Measurements from ENCODE around the gene TENT4A.

Gene TENT4A

GRCh38 chr5:6733411-6734242, 20.4 kb downstream of the TENT4A start:
- DNase-seq (ENCODE audit: low spot score): no peak

- DNase-seq (ENCODE audit: low spot score): no peak
These were observed 21.0 kb downstream of the TENT4A start for GRCh38 chr5:6734243-6734700.

GRCh38 chr5:6734781-6735180, 21.5 kb downstream of the TENT4A start:
- DNase-seq (ENCODE audit: low spot score): no peak

- DNase-seq (ENCODE audit: low spot score): no peak
These were observed 22.9 kb downstream of the TENT4A start for GRCh38 chr5:6736106-6736505.

GRCh38 chr5:6736524-6737042, 23.4 kb downstream of the TENT4A start:
- no peak for DNase-seq (ENCODE audit: low spot score)

GRCh38 chr5:6737043-6737941, 24.1 kb downstream of the TENT4A start:
- no peak for DNase-seq (ENCODE audit: low spot score)

GRCh38 chr5:6739603-6740002, 26.4 kb downstream of the TENT4A start:
- DNase-seq (ENCODE audit: low spot score): no peak

GRCh38 chr5:6740586-6741150, 27.4 kb downstream of the TENT4A start:
- DNase-seq (ENCODE audit: low spot score): no peak

GRCh38 chr5:6742081-6742758, 29.0 kb downstream of the TENT4A start:
- no peak for DNase-seq (ENCODE audit: low spot score)

- DNase-seq (ENCODE audit: low spot score): no peak
These were observed 29.9 kb downstream of the TENT4A start for GRCh38 chr5:6743161-6743560.

GRCh38 chr5:6744841-6745705, 31.8 kb downstream of the TENT4A start:
- no peak for DNase-seq (ENCODE audit: low spot score)

- DNase-seq (ENCODE audit: low spot score): peak; percentile 66
These were observed 32.5 kb downstream of the TENT4A start for GRCh38 chr5:6745706-6746222.

- no peak for DNase-seq (ENCODE audit: low spot score)
These were observed 33.0 kb downstream of the TENT4A start for GRCh38 chr5:6746244-6746643.

GRCh38 chr5:6747103-6747502, 33.9 kb downstream of the TENT4A start:
- no peak for DNase-seq (ENCODE audit: low spot score)

- DNase-seq (ENCODE audit: low spot score): no peak
These were observed 34.9 kb downstream of the TENT4A start for GRCh38 chr5:6748142-6748541.

- no peak for DNase-seq (ENCODE audit: low spot score)
These were observed 35.9 kb downstream of the TENT4A start for GRCh38 chr5:6749026-6749716.

- no peak for DNase-seq (ENCODE audit: low spot score)
These were observed 37.1 kb downstream of the TENT4A start for GRCh38 chr5:6750142-6750840.

- DNase-seq (ENCODE audit: low spot score): no peak
These were observed 37.9 kb downstream of the TENT4A start for GRCh38 chr5:6750951-6751685.

GRCh38 chr5:6752236-6752635, 39.0 kb downstream of the TENT4A start:
- DNase-seq (ENCODE audit: low spot score): no peak

Data from hematopoietic multipotent progenitor cell treated with erythropoietin and hydrocortisone succinate and interleukin-3 and kit ligand, for 17 days (in vitro differentiated cells).